Astrocyte of the spinal cord (primary cell): ENCODE results near the gene UBAC2.
"Not testable (repeated sequence)": the region's sequence is repeated elsewhere in the genome, so short reads cannot be mapped to it uniquely, and the experiment has no call there.

ENCODE experiments used
- DNase-seq: peaks from one replicate; pipeline ENCODE4 v3.0.0; 2011; ENCODE audit warnings: low read depth, low spot score
- H3K4me3 ChIP-seq: 2 replicates; pipeline ENCODE4 v1.5.1; 2011; ENCODE audit warnings: low read depth, mild to moderate bottlenecking, low read length, moderate library complexity
- in situ Hi-C: cut with HindIII; loops from 2 replicates; pipeline ENCODE4 v1.10.0; 2017; ENCODE audit warnings: low sequenced_read_pairs
- TF ChIP-seq, protein P1 (sequence below): IDR thresholded peaks from 2 replicates; pipeline ENCODE4 v1.5.1; 2012; ENCODE audit warnings: low read depth, mild to moderate bottlenecking, low read length, inconsistent platforms

UBAC2 gene

DNA sequence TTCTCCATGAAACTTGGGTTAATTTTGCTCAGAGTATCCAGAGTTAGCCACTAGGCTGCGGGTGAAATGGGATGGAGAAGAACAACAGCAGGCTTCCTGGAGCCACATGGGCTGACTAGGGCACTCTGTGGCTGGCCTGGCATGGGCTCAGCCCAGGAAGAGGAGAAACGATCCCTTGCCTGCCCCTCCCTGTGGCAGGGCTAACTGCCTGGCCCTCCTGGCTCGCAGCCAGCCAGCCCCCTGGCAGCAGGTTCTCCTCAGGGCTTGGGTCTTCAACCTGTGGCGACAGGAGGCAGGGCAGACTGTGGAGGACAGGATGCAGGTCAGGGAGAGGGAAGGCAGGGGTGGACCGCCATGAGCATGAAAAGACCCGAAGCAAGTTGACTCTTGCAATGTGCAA is 185.3 kb downstream of the UBAC2 start:
- DNase-seq = no peak
- H3K4me3 ChIP-seq = no peak overlapping the region
- TF ChIP-seq, protein P1, sequence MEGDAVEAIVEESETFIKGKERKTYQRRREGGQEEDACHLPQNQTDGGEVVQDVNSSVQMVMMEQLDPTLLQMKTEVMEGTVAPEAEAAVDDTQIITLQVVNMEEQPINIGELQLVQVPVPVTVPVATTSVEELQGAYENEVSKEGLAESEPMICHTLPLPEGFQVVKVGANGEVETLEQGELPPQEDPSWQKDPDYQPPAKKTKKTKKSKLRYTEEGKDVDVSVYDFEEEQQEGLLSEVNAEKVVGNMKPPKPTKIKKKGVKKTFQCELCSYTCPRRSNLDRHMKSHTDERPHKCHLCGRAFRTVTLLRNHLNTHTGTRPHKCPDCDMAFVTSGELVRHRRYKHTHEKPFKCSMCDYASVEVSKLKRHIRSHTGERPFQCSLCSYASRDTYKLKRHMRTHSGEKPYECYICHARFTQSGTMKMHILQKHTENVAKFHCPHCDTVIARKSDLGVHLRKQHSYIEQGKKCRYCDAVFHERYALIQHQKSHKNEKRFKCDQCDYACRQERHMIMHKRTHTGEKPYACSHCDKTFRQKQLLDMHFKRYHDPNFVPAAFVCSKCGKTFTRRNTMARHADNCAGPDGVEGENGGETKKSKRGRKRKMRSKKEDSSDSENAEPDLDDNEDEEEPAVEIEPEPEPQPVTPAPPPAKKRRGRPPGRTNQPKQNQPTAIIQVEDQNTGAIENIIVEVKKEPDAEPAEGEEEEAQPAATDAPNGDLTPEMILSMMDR = no peak
- in situ Hi-C loops = no loop called here

DNA sequence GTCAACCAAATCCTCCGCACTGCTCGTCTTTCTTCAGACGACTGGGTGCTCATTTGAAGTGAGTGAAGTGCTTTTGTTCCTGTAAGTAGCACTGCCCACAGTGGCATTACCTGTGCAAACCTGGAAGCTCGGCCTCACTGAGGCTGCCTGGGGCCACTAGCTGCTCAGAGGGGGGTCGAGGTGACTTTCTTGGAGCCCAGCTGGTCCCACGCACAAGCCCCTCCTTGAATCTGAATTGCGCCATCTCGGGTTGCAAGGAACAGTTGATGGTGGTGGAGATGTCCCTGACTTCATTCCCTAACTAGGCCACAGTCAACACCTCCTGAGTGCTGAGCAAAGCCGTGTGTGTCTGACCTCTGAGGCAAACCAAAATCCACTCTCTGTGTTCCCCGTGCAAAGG is 185.8 kb downstream of the UBAC2 start:
- TF ChIP-seq, protein P1 = no peak
- DNase-seq = no peak
- H3K4me3 ChIP-seq = no peak overlapping the region
- in situ Hi-C loops = no loop called here

DNA sequence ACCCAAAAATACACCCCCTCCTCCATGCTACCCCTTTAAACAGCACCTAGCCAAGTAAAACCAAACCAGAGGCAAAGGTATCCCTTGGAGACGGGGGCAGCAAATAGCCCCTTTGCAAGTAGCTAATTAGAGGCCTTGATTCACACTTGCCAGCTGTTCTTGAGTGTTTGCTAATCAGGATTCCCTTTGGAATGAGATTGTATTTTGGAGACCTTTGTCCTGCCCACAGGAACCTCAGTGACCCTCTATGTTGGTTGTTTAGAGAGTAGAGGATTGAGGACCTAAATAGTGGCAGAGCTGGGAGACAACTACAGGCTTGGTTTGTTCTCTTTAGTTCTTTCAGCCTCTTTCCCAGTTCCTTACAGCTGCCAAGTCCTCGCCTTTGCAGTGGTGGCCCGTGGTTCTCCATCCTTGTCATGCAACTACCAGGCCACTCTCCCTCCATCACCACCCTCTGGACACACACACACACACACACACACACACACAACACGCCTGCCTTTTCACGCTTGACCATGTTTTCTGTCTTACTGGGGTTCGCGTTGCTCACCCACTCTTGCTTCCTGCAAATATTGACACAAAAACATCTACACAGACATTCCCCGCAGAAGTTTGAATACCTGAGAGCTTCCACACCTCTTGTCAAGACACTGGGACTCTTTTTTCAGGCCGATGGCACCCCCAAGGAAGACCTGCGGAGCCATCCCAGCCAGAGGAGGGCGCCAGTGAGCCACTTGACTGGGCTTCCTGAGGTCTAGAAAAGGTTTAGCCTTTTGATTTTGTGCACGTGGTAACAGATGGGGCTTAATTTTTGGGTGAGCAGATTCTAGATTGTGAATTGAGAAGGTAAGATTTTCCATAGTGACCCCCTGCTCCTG is 186.5 kb downstream of the UBAC2 start:
- in situ Hi-C loops = no loop called here
- TF ChIP-seq, protein P1 = peak; percentile 68
- DNase-seq = no peak
- no peak overlapping the region for H3K4me3 ChIP-seq

- H3K4me3 ChIP-seq = no peak overlapping the region
- in situ Hi-C loops = no loop called here
- no peak for DNase-seq
- TF ChIP-seq, protein P1 = no peak
Measured at GRCh38 chr13:99388334-99388923, 187.8 kb downstream of the UBAC2 start.

DNA sequence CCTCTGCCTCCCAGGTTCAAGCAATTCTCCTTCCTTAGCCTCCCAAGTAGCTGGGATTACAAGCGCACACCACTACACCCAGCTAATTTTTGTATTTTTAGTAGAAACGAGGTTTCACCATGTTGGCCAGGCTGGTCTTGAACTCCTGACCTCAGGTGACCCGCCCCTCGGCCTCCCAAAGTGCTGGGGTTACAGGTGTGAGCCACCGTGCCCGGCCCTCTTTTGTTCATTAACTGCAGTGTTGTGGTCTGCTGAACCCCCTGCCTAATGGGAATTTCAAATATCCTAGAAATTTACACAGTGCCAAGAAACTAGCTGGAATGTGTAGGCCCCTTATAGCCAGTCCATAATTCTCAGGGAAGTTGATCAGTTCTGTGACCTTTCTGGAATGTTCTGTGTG is 188.4 kb downstream of the UBAC2 start:
- DNase-seq, in situ Hi-C loops, H3K4me3 ChIP-seq: not testable (repeated sequence)

DNA sequence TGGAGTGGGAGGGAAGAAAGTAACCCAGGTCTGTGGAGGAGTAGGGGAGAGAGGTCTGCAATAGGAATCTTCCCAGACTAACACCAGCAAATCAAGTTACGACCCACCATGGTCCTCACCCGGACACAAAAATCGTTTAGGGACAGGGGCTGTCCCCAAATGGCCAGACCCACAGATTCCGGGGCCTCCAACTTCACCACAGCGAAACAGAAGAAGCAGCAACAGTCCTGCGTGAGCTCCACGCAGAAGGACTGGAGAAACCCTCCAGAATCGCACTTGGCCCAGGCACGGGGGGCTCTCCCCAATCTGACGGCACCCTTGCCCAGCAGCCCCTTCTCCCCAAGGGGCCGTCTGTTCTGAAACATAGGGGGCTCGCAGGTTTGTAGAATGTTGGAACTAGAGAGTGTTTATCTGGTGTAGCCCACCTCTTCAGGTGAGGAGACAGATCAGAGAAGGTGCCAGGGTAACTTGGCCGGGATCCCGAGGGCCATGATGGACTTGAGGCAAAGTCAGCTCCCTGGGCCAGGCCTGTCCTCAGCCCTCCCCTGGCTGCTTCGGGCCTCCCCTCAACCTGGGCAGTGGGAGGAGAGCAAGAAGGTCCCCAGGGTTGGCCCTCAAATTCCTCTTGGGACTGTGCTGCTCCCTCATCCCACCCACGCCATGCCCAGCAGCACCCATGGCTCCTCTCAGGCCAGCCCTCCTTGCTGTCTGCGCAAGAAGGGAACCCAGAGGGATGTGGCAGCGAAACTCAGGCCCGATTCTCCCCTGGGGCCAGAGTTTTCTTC is 189.1 kb downstream of the UBAC2 start:
- H3K4me3 ChIP-seq = no peak overlapping the region
- in situ Hi-C loops = no loop called here
- DNase-seq = no peak
- TF ChIP-seq, protein P1 = no peak

- DNase-seq = no peak
- in situ Hi-C loops = no loop called here
- TF ChIP-seq, protein P1 = no peak
- H3K4me3 ChIP-seq = no peak overlapping the region
Measured at GRCh38 chr13:99390601-99391000, 189.9 kb downstream of the UBAC2 start.
